BE2C (cell line): ENCODE results near the gene ARRDC2.
"Not testable (repeated sequence)": the region's sequence is repeated elsewhere in the genome, so short reads cannot be mapped to it uniquely, and the experiment has no call there.

Experiments
- DNase-seq: peaks from one replicate; pipeline ENCODE4 v3.0.0-alpha.2; 2020
- H3K27me3 ChIP-seq: fragments of 250-450 bp; sonication (Bioruptor Pico); 2 replicates; pipeline ENCODE4 v1.5.1; 2020; ENCODE audit warnings: mild to moderate bottlenecking
- H3K36me3 ChIP-seq: fragments of 250-450 bp; sonication (Bioruptor Pico); 2 replicates; pipeline ENCODE4 v1.5.1; 2020; ENCODE audit warnings: mild to moderate bottlenecking
- H3K4me1 ChIP-seq: fragments of 250-450 bp; sonication (Bioruptor Pico); 2 replicates; pipeline ENCODE4 v1.5.1; 2020
- H3K4me3 ChIP-seq: 2 replicates; pipeline ENCODE4 v1.5.1; 2011; ENCODE audit warnings: low read depth, low read length
- H3K9me3 ChIP-seq: fragments of 250-450 bp; sonication (Bioruptor Pico); 2 replicates; pipeline ENCODE4 v1.5.1; 2020
- TF ChIP-seq, protein P1 (sequence below): IDR thresholded peaks from 2 replicates; pipeline ENCODE4 v1.5.1; 2012; ENCODE audit warnings: mild to moderate bottlenecking, low read depth, low read length

The ARRDC2 gene

GRCh38 chr19:18021121-18021755 lies 13.3 kb downstream of the ARRDC2 start:
- TF ChIP-seq, protein P1, sequence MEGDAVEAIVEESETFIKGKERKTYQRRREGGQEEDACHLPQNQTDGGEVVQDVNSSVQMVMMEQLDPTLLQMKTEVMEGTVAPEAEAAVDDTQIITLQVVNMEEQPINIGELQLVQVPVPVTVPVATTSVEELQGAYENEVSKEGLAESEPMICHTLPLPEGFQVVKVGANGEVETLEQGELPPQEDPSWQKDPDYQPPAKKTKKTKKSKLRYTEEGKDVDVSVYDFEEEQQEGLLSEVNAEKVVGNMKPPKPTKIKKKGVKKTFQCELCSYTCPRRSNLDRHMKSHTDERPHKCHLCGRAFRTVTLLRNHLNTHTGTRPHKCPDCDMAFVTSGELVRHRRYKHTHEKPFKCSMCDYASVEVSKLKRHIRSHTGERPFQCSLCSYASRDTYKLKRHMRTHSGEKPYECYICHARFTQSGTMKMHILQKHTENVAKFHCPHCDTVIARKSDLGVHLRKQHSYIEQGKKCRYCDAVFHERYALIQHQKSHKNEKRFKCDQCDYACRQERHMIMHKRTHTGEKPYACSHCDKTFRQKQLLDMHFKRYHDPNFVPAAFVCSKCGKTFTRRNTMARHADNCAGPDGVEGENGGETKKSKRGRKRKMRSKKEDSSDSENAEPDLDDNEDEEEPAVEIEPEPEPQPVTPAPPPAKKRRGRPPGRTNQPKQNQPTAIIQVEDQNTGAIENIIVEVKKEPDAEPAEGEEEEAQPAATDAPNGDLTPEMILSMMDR, result no peak
- Histone ChIP-seq H3K4me3 (no peak overlapping the region), H3K27me3 (no peaks in the 10 kb centered on the region), H3K9me3 (no peaks in the 10 kb centered on the region), H3K4me1 (no peaks in the 10 kb centered on the region), H3K36me3 (no peaks in the 10 kb centered on the region)
- DNase-seq, result no peak

DNA sequence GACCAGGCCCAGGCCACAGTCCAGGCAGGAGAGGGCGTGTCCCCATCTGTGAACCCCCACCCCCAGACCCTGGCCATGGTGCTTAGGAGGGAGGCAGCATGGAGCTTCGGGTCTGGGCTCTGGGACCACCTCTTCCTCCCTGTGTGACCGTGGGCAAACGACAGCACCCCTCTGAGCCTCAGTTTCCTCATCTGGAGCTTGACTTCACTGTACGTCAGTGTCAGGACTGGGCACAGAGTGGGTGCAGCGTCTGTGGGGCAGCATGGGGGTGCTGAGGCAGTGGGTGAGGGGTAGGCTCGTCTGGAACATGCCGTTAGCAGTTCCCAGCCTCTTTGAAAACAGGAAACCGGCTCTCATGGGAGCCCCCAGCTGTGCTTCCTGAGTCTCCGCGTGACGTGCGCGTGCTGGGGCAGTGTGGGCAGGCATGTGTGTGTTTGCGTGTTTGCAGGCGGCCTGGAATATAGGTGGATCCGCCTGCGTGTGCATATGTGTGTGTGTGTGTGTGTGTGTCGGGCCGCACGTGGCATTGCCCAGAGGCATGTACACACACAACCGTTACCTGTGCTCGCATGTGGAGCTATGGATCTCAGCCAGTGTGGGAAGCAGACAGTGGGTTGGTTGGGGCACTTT lies 15.8 kb downstream of the ARRDC2 start:
- Histone ChIP-seq H3K4me3 (no peak overlapping the region), H3K27me3 (no peaks in the 10 kb centered on the region), H3K9me3 (no peaks in the 10 kb centered on the region), H3K4me1 (no peaks in the 10 kb centered on the region), H3K36me3 (no peaks in the 10 kb centered on the region)
- TF ChIP-seq, protein P1, result no peak
- no peak for DNase-seq

DNA sequence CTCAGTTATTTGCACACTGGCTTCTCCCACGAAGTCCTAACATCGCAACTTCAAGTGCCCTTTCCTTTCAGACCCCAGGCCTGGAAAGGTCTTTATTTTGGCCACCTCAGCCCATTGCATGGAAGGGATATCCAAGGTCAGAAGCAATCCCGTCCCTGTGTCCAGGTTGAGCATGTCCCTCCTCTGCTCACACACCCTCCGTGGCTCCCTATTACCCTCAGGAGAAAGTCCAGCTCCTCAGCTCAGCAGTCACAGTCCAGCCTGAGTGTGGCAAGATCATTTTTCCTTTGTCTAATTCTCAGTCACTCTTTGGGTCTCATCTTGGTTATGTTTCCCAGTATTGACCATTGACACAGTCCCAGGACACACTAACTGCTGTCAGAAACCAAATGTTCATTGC lies 19.2 kb downstream of the ARRDC2 start:
- TF ChIP-seq, protein P1, result no peak
- no peak for DNase-seq
- Histone ChIP-seq H3K9me3 (no peaks in the 10 kb centered on the region), H3K27me3 (no peaks in the 10 kb centered on the region), H3K4me3 (no peak overlapping the region), H3K36me3 (no peaks in the 10 kb centered on the region), H3K4me1 (no peaks in the 10 kb centered on the region)

DNA sequence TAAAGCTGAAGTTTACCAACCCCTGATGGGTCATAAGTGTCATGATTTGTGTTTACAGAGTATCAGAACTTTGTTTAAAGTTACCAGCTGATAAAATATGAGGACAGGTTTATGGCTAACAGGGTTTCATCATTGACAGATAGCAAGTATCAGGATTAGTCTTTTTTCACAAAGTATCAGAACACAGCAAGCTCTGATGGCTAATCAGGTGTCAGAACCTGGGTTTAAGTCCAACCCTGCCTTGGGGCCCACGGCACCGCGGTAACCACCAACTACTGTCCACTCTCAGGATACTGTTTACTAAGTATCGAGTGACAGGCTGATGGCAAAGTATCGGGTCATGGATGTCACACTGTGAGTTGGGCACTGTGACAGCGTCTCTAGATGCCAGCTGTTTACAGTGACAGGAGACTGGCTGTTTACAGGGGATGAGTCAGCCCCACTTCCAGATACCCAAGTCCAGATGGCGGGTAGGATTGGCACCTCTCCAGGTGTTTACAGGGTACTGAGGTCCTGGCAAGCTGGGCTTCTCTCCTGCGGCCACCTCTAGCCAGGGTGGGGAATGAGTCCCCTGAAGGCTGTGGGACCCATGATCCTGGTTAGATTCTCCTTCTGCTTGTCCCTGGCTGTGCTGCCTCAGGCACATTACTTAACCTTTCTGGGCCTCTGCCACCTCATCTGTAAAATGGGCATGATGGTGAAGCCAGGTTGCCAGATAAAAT lies 21.8 kb downstream of the ARRDC2 start:
- no peaks in the 10 kb centered on the region for H3K4me1 ChIP-seq
- TF ChIP-seq, protein P1, result no peak
- DNase-seq, result peak; percentile 85
- H3K27me3 ChIP-seq, result no peaks in the 10 kb centered on the region
- H3K36me3 ChIP-seq, result no peaks in the 10 kb centered on the region
- H3K9me3 ChIP-seq, result no peaks in the 10 kb centered on the region
- no peak overlapping the region for H3K4me3 ChIP-seq

- H3K4me3 ChIP-seq, H3K9me3 ChIP-seq, DNase-seq, H3K36me3 ChIP-seq, H3K4me1 ChIP-seq, H3K27me3 ChIP-seq: not testable (repeated sequence)
Observed at GRCh38 chr19:18031401-18031800, 23.4 kb downstream of the ARRDC2 start.

DNA sequence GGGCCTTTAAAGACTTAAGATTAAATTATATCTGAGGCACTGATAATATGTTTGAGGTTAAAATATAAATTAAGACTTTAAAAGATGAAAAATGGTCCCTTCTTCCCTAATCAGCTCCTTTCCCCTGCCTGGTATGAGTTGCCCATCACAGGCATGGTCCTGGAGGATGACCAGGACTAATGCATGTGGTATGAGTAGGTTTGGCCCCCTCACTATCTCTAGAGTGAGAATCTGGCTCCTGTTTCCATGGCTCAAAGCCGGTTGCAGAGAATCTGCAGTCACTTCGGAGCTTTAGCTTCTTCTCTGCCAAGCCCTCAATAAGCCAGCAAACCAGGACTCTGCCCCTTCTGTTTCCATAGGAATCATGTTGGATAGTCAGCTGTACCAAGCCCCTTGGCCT lies 24.1 kb downstream of the ARRDC2 start:
- not testable (repeated sequence) for H3K4me3 ChIP-seq, DNase-seq, H3K36me3 ChIP-seq, H3K27me3 ChIP-seq, H3K9me3 ChIP-seq, H3K4me1 ChIP-seq

DNA sequence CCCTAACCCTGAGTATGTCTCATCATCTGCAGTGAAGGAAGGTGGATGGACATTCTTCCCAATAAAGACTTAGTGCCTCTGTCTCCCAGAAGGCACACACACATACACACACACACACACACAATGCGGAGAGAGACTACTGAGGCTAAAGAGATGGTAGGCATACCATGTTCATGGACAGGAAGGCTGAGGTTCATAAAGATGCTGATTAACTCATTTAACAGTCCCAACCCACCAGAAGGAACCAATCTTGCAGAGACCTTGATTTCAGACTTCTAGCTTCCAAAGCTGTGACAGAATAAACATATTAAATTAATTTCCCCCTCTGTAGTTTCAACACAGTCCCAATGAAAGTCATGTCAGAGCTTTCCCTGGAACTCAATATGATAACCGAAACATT lies 33.1 kb downstream of the ARRDC2 start:
- Histone ChIP-seq H3K36me3 (no peaks in the 10 kb centered on the region), H3K4me3 (no peak overlapping the region), H3K27me3 (peaks cover 2% of the 10 kb centered on the region; the same call in 1 of the 2 replicates), H3K9me3 (no peaks in the 10 kb centered on the region; the same call in 1 of the 2 replicates), H3K4me1 (no peaks in the 10 kb centered on the region)
- no peak for DNase-seq
- TF ChIP-seq, protein P1, result no peak
